SK-N-SH (cell line): ENCODE results near the gene POLN. TPM values are rescaled to one million over a fixed set of nuclear protein-coding genes. Genes with fewer than 3 reads are reported as not detected.

Experiments
- CTCF ChIA-PET: fragments of 300-600, 350-600 bp; formaldehyde crosslinking; extraction: SDS; loops from one replicate; lab custom pipeline; 2021; lab: Yijun Ruan, JAX
- POLR2A ChIA-PET: fragments of 350-600 bp; sonication (Branson Sonifier 250); formaldehyde crosslinking; extraction: SDS; loops from one replicate; lab custom pipeline; 2020; ENCODE audit warnings: antibody characterized with exemption, inconsistent platforms; lab: Yijun Ruan, JAX
- DNase-seq: peaks from one replicate; pipeline ENCODE4 v3.0.0; 2012
- H2AFZ ChIP-seq: fragments of 200-600 bp; sonication (generic); 2 replicates; pipeline ENCODE4 v1.8.1; 2016; ENCODE audit warnings: antibody characterized with exemption, mild to moderate bottlenecking, low read depth
- H3F3A ChIP-seq: fragments of 200-600 bp; sonication (generic); replicated peaks from 2 replicates; pipeline ENCODE3; 2016; ENCODE audit warnings: antibody characterized with exemption, mild to moderate bottlenecking; ENCODE audit not compliant: insufficient read depth
- H3K27ac ChIP-seq, 2 experiments: fragments of 200-500 bp in 1 of 2; fragments of 200-600 bp in 1 of 2; sonication (Bioruptor generic) in 1 of 2; sonication (generic), shearing (Covaris generic) in 1 of 2; 2 replicates each; pipeline versions ENCODE4 v1.5.1 to v1.6.1; 2014 to 2016; ENCODE audit warnings: low read depth in 2 of 2, inconsistent platforms in 1 of 2, low read length in 1 of 2, mild to moderate bottlenecking in 1 of 2, mixed read lengths in 1 of 2
- H3K27me3 ChIP-seq: fragments of 200-600 bp; sonication (generic), shearing (Covaris generic); 2 replicates; pipeline ENCODE4 v1.6.1; 2016; ENCODE audit warnings: mixed run types; ENCODE audit not compliant: insufficient read depth
- H3K36me3 ChIP-seq, 2 experiments: fragments of 200-500 bp in 1 of 2; fragments of 200-600 bp in 1 of 2; sonication (Bioruptor generic) in 1 of 2; sonication (generic) in 1 of 2; replicated peaks in 1 of 2; 2 replicates each; pipeline versions ENCODE3 to v1.5.1; 2014 to 2016; ENCODE audit warnings: low read length in 1 of 2, mild to moderate bottlenecking in 1 of 2; ENCODE audit not compliant: insufficient read depth in 2 of 2, control insufficient read depth in 1 of 2
- H3K4me1 ChIP-seq, 2 experiments: fragments of 200-500 bp in 1 of 2; fragments of 200-600 bp in 1 of 2; sonication (Bioruptor generic) in 1 of 2; sonication (generic), shearing (Covaris generic) in 1 of 2; 2 replicates each; pipeline versions ENCODE4 v1.5.1 to v1.6.1; 2014 to 2016; ENCODE audit warnings: low read depth in 1 of 2, low read length in 1 of 2, mixed run types in 1 of 2; ENCODE audit not compliant: insufficient read depth in 2 of 2, control insufficient read depth in 1 of 2
- H3K4me2 ChIP-seq: fragments of 200-600 bp; sonication (generic), shearing (Covaris generic); 2 replicates; pipeline ENCODE4 v1.6.1; 2017; ENCODE audit warnings: mixed run types
- H3K4me3 ChIP-seq, 2 experiments: fragments of 200-500 bp in 1 of 2; fragments of 200-600 bp in 1 of 2; sonication (Bioruptor generic) in 1 of 2; sonication (generic), shearing (Covaris generic) in 1 of 2; 2 replicates each; pipeline versions ENCODE4 v1.5.1 to v1.8.1; 2014 to 2016; ENCODE audit warnings: low read depth in 2 of 2, inconsistent platforms in 1 of 2, low read length in 1 of 2, mild to moderate bottlenecking in 1 of 2, mixed read lengths in 1 of 2, moderate library complexity in 1 of 2
- H3K79me2 ChIP-seq: fragments of 200-600 bp; sonication (generic); 2 replicates; pipeline ENCODE4 v1.8.1; 2017; ENCODE audit warnings: mild to moderate bottlenecking; ENCODE audit not compliant: insufficient read depth
- H3K9ac ChIP-seq: fragments of 200-600 bp; sonication (generic); 2 replicates; pipeline ENCODE4 v1.6.1; 2017; ENCODE audit warnings: mixed run types
- H3K9me2 ChIP-seq: fragments of 200-600 bp; sonication (generic); 2 replicates; pipeline ENCODE4 v1.6.1; 2017; ENCODE audit warnings: mixed run types
- H3K9me3 ChIP-seq: fragments of 200-600 bp; sonication (generic); 2 replicates; pipeline ENCODE4 v1.6.1; 2017; ENCODE audit warnings: mixed run types, mild to moderate bottlenecking, moderate library complexity
- H4K20me1 ChIP-seq: fragments of 200-600 bp; sonication (generic); 2 replicates; pipeline ENCODE4 v1.6.1; 2017; ENCODE audit warnings: mild to moderate bottlenecking, mixed run types; ENCODE audit not compliant: insufficient read depth
- EP300 ChIP-seq, 2 experiments: IDR thresholded peaks; 2 replicates each; pipeline versions ENCODE4 v1.4.0 to v1.6.1; 2012; ENCODE audit warnings: borderline replicate concordance in 1 of 2, low read depth in 1 of 2, low read length in 1 of 2
- EZH2phosphoT487 ChIP-seq: fragments of 200-600 bp; sonication (generic); IDR thresholded peaks from 2 replicates; pipeline ENCODE4 v1.6.1; 2017; ENCODE audit warnings: low read depth, mixed run types, mild to moderate bottlenecking, antibody characterized with exemption, moderate library complexity, borderline replicate concordance
- GATA2 ChIP-seq: sonication (generic); formaldehyde crosslinking; IDR thresholded peaks from 2 replicates; pipeline ENCODE4 v1.5.0; 2020; ENCODE audit warnings: mild to moderate bottlenecking, missing genetic modification reagents
- MAX ChIP-seq: IDR thresholded peaks from 2 replicates; pipeline ENCODE4 v1.4.0; 2012; ENCODE audit warnings: low read depth
- MXI1 ChIP-seq: IDR thresholded peaks from 2 replicates; pipeline ENCODE4 v1.6.1; 2012; ENCODE audit warnings: mild to moderate bottlenecking, low read depth, low read length, improper control_type of control experiment
- NFIC ChIP-seq: IDR thresholded peaks from 2 replicates; pipeline ENCODE4 v1.4.0; 2012; ENCODE audit warnings: borderline replicate concordance
- REST ChIP-seq: IDR thresholded peaks from 2 replicates; pipeline ENCODE4 v1.6.1; 2012; ENCODE audit warnings: mild to moderate bottlenecking, low read depth, low read length, moderate library complexity
- RFX5 ChIP-seq: IDR thresholded peaks from 2 replicates; pipeline ENCODE4 v1.6.1; 2012; ENCODE audit warnings: mild to moderate bottlenecking, improper control_type of control experiment, low read length
- RXRA ChIP-seq: IDR thresholded peaks from 2 replicates; pipeline ENCODE4 v1.4.0; 2012; ENCODE audit warnings: low read depth, mild to moderate bottlenecking, borderline replicate concordance
- TCF12 ChIP-seq: IDR thresholded peaks from 2 replicates; pipeline ENCODE4 v1.4.0; 2012
- TEAD4 ChIP-seq: IDR thresholded peaks from 2 replicates; pipeline ENCODE4 v1.4.0; 2012; ENCODE audit warnings: mild to moderate bottlenecking, borderline replicate concordance; ENCODE audit not compliant: insufficient read depth
- USF1 ChIP-seq: IDR thresholded peaks from 2 replicates; pipeline ENCODE4 v1.4.0; 2012; ENCODE audit warnings: low read depth, borderline replicate concordance
- ZBTB33 ChIP-seq: IDR thresholded peaks from 2 replicates; pipeline ENCODE4 v1.4.0; 2012; ENCODE audit warnings: low read depth, borderline replicate concordance
- WGBS: methylation state at CpG from one replicate; pipeline ENCODE4 v1.1.6; 2017; ENCODE audit warnings: low lambda C conversion rate; 5-methylcytosine and 5-hydroxymethylcytosine counted together
- polyA plus RNA-seq, 3 experiments: library from polyadenylated mRNA; depleted of rRNA; stranded (reverse); fragments of >200 nt; gene quantifications; 2 replicates each; pipeline ENCODE4 v1.2.3, GENCODE V29; 2012

POLN gene
- polyA plus RNA-seq, 1 of the 3 experiments (the other 2 are of a cell fraction) = 0.67 TPM

- H3K27ac ChIP-seq = no peak overlapping the region; a peak in 1 of 4 replicates
- H3K36me3 ChIP-seq = no peaks in the 10 kb centered on the region
- no peaks in the 10 kb centered on the region for H4K20me1 ChIP-seq
- H2AFZ ChIP-seq = no peak overlapping the region
- H3K4me3 ChIP-seq = peak overlapping the region in 1 of 2 experiments; percentile 52; a peak in 2 of 4 replicates
- H3K4me2 ChIP-seq = no peak overlapping the region
- POLR2A ChIA-PET = interaction anchor here (0.6 to 1.2 kb wide), 3 partner anchors 14 to 108 kb away, joined by 3 read pairs; no protein-coding TSS in a partner anchor
- peak; percentile 82 for DNase-seq
- CTCF ChIA-PET = interaction anchor here (2.0 kb wide), 1 partner anchor 160 kb away, joined by 5 read pairs; no protein-coding TSS in a partner anchor
- H3F3A ChIP-seq = no peaks in the 10 kb centered on the region
- TF ChIP-seq MXI1 = no peak
- TF ChIP-seq NFIC = no peak
- no peak for TF ChIP-seq TEAD4
- TF ChIP-seq ZBTB33 = no peak
- TF ChIP-seq EZH2phosphoT487 = no peak
- TF ChIP-seq RFX5 = no peak
- no peak for TF ChIP-seq GATA2 (CRISPR knock-in tag)
- TF ChIP-seq TCF12 = no peak
- TF ChIP-seq USF1 = no peak
- TF ChIP-seq, all 33 proteins: peak for 0
- no peaks in the 10 kb centered on the region for H3K9me2 ChIP-seq
- no peak overlapping the region for H3K9ac ChIP-seq
- H3K4me1 ChIP-seq = peaks cover 0 to 22% of the 10 kb centered on the region in 2 experiments; a peak in 1 of 4 replicates
- WGBS = 11% methylated on average over 38 of the region's 102 CpGs
- no peaks in the 10 kb centered on the region for H3K79me2 ChIP-seq
- peaks cover 17% of the 10 kb centered on the region for H3K27me3 ChIP-seq
- no peaks in the 10 kb centered on the region for H3K9me3 ChIP-seq
Observed at GRCh38 chr4:2059726-2060602, 182.0 kb downstream of the POLN start.

GRCh38 chr4:2059046-2059725 lies 182.7 kb downstream of the POLN start, which contains the start of gene NAT8L:
Gene NAT8L (plus strand): TSS chr4:2059327. CDS start chr4:2059512, 185 bp downstream.
- no CpG with 5 or more reads among the region's 119 CpGs for WGBS
- Histone ChIP-seq H3K27me3 (peaks cover 17% of the 10 kb centered on the region), H3K79me2 (no peaks in the 10 kb centered on the region), H3K4me3 (peak within 1 kb of the TSS in 1 of 2 experiments; percentile 52; a peak in 2 of 4 replicates), H2AFZ (no peak within 1 kb of the TSS), H3K4me1 (peaks cover 0 to 22% of the 10 kb centered on the region in 2 experiments; a peak in 1 of 4 replicates), H3F3A (no peaks in the 10 kb centered on the region), H3K36me3 (no peaks in the 10 kb centered on the region), H4K20me1 (no peaks in the 10 kb centered on the region), H3K4me2 (no peak within 1 kb of the TSS), H3K9ac (no peak within 1 kb of the TSS), H3K27ac (peak within 1 kb of the TSS in 1 of 2 experiments; percentile 74; a peak in 2 of 4 replicates), H3K9me3 (no peaks in the 10 kb centered on the region), H3K9me2 (no peaks in the 10 kb centered on the region)
- CTCF ChIA-PET = no interaction called here
- TF ChIP-seq NFIC = no peak
- TF ChIP-seq RXRA = no peak
- TF ChIP-seq MAX = no peak
- TF ChIP-seq MXI1 = peak; percentile 28; the same call in 1 of the 2 replicates
- TF ChIP-seq EZH2phosphoT487 = no peak
- TF ChIP-seq REST = no peak
- TF ChIP-seq RFX5 = no peak
- TF ChIP-seq EP300 (IDR thresholded peaks at IDR 0.05; ENCODE audit: borderline replicate concordance in 1 of 2, low read depth in 1 of 2, low read length in 1 of 2) = no peak
- peak; percentile 14; the same call in 1 of the 2 replicates for TF ChIP-seq USF1
- POLR2A ChIA-PET = interaction anchor here (0.6 to 1.2 kb wide), 4 partner anchors 13 to 50 kb away, joined by 3 to 5 read pairs (median 3); no protein-coding TSS in a partner anchor
- peak; percentile 93 for DNase-seq
